AG04449 (cell line): ENCODE measurements around the gene VPS8.

Experiments used
- CTCF ChIA-PET: fragments of 350-600 bp; formaldehyde crosslinking; extraction: SDS; loops from one replicate; lab custom pipeline; 2021; ENCODE audit warnings: antibody characterized with exemption; lab: Yijun Ruan, JAX
- POLR2A ChIA-PET: fragments of 400-600, 350-600 bp; formaldehyde crosslinking; extraction: SDS; loops from one replicate; lab custom pipeline; 2020; ENCODE audit warnings: antibody characterized with exemption, inconsistent platforms; lab: Yijun Ruan, JAX
- DNase-seq: peaks from one replicate; pipeline ENCODE4 v3.0.0-alpha.2; 2010; ENCODE audit warnings: low read depth, low spot score
- H3K4me3 ChIP-seq: 2 replicates; pipeline ENCODE4 v1.5.1; 2011; ENCODE audit warnings: low read depth, mild to moderate bottlenecking, control low read depth, low read length
- TF ChIP-seq, protein P1 (sequence below): IDR thresholded peaks from one replicate; pipeline ENCODE4 v1.5.1; 2011; ENCODE audit warnings: mild to moderate bottlenecking, moderate library complexity, low read length, control low read depth, inconsistent platforms; ENCODE audit not compliant: insufficient read depth; ENCODE audit errors: missing control alignments

The VPS8 gene

DNA sequence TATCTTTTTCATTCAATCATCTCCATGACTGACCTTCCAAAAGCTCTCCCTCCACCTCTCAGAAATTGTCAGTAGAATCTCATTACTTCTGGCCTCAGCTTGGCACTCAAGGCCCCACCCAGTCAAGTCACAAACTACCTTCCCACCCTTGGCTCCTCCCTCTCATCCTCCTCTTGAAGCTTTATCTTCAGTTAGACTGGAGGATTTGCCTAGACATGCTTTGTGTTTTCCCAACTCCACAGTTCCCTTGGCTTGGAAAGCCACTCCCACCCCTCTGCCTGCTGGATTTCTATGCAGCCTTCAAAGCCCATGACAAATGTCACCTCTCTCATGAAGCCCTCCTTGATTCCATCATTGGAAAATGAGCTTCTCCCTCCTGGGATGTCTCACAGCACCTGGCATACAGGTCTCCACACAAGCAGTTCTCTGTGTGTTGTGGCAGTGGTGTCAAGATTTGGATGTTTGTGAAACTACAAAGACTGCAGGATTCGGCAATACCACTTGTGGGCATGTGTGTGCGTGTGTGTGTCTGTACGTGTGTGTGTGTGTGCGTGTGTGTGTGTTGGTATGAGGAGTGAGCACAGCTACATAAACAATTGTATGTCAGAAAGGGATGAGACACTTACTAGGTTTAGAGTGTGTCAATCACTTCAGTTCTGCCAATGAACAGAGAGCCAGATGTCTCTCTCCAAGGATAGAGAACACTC is 45.3 kb upstream of the VPS8 start:
- DNase-seq = peak; percentile 45
- no peak overlapping the region for H3K4me3 ChIP-seq
- TF ChIP-seq, protein P1, sequence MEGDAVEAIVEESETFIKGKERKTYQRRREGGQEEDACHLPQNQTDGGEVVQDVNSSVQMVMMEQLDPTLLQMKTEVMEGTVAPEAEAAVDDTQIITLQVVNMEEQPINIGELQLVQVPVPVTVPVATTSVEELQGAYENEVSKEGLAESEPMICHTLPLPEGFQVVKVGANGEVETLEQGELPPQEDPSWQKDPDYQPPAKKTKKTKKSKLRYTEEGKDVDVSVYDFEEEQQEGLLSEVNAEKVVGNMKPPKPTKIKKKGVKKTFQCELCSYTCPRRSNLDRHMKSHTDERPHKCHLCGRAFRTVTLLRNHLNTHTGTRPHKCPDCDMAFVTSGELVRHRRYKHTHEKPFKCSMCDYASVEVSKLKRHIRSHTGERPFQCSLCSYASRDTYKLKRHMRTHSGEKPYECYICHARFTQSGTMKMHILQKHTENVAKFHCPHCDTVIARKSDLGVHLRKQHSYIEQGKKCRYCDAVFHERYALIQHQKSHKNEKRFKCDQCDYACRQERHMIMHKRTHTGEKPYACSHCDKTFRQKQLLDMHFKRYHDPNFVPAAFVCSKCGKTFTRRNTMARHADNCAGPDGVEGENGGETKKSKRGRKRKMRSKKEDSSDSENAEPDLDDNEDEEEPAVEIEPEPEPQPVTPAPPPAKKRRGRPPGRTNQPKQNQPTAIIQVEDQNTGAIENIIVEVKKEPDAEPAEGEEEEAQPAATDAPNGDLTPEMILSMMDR = no peak
- ChIA-PET POLR2A (interaction anchor here (0.6 to 0.7 kb wide), 2 partner anchors 37 to 205 kb away, joined by 3 read pairs; partner anchors contain the start of gene EPHB3), CTCF (interaction anchor here (0.8 to 11.0 kb wide), 9 partner anchors 9 to 223 kb away, joined by 3 to 98 read pairs (median 4); no protein-coding TSS in a partner anchor)

DNA sequence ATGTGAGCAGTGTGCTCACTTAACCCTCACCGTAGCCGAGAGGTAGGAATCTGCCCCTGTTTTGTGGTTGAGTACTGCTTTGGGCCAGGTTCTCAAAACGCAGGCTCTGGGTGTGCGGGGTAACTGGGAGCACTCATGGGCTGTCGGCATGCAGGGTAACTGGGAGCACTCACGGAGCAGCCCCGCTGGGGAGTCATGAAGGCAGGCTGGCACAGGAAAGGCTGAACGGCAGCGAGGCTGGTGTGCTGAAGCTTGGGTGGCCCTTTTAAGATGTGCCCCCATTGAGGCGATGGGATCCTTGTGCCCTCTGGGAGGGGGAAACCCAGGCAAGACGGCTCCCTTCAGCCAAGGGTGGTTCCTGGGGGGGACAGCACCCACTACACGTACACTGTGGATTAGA is 44.6 kb upstream of the VPS8 start:
- ChIA-PET POLR2A (no interaction called here), CTCF (interaction anchor here (0.8 to 11.0 kb wide), 9 partner anchors 9 to 224 kb away, joined by 3 to 98 read pairs (median 4); no protein-coding TSS in a partner anchor)
- TF ChIP-seq, protein P1 = no peak
- no peak for DNase-seq
- H3K4me3 ChIP-seq = no peak overlapping the region

DNA sequence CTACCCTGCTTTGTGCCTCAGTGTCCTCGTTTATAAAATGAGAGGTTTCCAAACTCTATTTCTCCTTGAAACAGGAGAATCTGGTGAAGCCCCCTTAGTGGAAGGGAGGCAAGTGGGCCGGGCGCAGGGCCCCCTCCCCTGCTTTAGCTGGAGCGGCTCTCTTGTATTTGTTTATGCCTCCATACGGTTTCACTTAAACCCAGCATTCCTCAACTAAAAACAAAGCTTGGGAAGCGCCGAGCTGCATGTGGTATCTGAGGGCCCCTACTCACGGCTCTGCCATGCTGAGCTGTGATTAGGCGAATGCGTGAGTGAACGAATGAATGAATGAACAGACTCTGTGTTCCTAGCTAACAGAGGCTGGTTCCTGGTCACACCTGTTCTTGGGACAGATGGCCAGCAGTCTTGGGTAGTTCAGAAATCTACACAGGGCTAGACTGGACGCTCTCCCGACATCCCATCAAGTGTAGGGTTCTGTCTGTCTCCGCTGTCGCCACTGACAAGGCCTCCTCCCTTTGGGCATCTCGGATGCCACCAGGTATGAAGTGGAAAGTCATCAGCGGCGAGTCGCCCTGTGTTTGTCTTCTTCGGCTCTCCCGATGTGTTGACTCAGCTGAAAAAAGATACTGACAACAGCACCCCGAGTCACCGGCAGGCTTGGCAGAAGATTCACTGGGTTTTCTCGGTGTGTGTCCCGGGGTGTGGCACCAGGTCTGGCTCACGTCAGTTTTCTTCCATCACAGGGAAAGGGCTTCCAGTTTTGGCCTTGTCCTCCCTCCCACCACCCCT is 42.4 kb upstream of the VPS8 start:
- H3K4me3 ChIP-seq = no peak overlapping the region
- TF ChIP-seq, protein P1 = no peak
- CTCF ChIA-PET = interaction anchor here (0.9 to 11.0 kb wide), 3 partner anchors 7 to 42 kb away, joined by 3 to 98 read pairs (median 9); partner anchors contain the start of gene VPS8
- DNase-seq = no peak
- POLR2A ChIA-PET = no interaction called here

DNA sequence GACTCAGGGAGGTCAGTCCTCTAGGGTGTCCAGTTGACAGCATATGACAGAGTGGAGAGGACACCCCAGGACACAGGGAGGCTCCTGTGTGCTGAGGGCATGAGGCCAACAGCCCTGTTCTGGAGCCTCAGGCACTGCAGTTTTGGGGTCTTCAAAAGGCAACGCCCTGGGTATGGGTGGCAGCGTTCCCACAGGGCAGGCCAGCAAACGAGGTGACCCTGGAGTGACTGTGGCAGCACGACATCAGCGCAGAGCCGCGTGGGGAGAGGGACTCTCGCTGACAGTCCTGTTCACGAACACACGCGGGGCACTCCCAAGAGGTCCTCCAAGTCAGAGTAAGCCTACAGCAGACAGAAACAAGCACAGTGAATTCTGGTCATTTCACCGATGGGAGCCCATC is 41.4 kb upstream of the VPS8 start:
- POLR2A ChIA-PET = no interaction called here
- CTCF ChIA-PET = interaction anchor here (0.9 to 1.1 kb wide), 2 partner anchors 12 to 33 kb away, joined by 3 to 5 read pairs; no protein-coding TSS in a partner anchor

DNA sequence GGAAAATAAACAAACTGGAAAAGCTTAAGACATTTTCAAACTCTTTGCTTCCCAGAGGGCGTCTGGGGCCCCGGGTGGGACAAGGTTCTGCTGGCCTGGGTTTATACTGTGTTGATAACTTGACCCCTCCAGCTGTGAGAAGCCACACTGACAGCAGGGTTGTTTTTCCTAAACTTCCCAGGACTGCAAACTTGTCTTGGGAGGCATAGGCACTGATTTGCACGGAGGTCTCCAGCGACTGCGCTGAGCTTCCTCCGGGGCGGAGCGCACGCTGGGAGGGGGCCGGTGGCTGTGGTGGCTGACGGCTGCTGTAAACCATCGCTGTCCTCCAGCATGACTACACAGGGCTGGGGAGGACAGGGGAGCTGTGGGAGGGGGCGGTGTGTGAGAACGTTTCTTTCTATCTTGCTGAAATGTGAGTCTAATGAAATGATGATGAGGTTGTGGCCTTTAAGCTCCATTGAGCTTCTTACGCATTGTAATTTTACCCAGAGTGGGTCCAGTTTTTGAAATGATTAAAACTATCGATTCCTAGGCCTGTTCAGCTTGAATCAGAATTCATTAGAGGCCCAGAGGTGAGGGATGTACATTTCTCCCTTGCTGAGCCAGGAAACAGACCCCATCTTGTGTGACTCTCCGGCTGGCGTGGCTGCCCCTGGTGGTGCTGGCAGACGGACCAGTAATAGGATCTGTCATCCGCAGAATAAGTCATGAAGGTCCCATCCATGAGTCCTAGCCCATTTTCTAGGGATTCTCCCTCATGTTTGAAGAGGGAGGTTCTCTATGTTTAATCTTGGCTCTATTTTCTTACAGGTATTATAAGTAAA is 40.5 kb upstream of the VPS8 start:
- TF ChIP-seq, protein P1 = no peak
- ChIA-PET CTCF (interaction anchor here (0.6 to 1.6 kb wide), 6 partner anchors 9 to 35 kb away, joined by 3 to 5 read pairs (median 3); no protein-coding TSS in a partner anchor), POLR2A (interaction anchor here (0.6 to 0.9 kb wide), 2 partner anchors 13 to 18 kb away, joined by 3 to 4 read pairs; no protein-coding TSS in a partner anchor)
- H3K4me3 ChIP-seq = no peak overlapping the region
- DNase-seq = no peak

More for the DNA sequence above, 41.4 kb upstream of the VPS8 start:
- H3K4me3 ChIP-seq = no peak overlapping the region
- DNase-seq = no peak
- TF ChIP-seq, protein P1 = no peak
